Measurements from ENCODE around the gene KLF15.

KLF15 gene

GRCh38 chr3:126373682-126374601 lies 16.7 kb upstream of the KLF15 start:
- no peak for TF ChIP-seq CTCF (IDR thresholded peaks at IDR 0.05; ENCODE audit: low read depth, low read length, missing control alignments)
- Histone ChIP-seq H3K4me3 (ENCODE audit: low read depth, low read length) (no peak overlapping the region), H3K27ac (no peak overlapping the region), H3K27me3 (replicated peaks) (no peaks in the 10 kb centered on the region), H3K36me3 (replicated peaks) (no peaks in the 10 kb centered on the region)
- no peak for DNase-seq
- in situ Hi-C loops (cut with HindIII; ENCODE audit: low pct_ligation_motif_present, low sequenced_read_pairs), result no loop called here

GRCh38 chr3:126373146-126373613 lies 16.0 kb upstream of the KLF15 start:
- Histone ChIP-seq H3K4me3 (ENCODE audit: low read depth, low read length) (no peak overlapping the region), H3K27me3 (replicated peaks) (no peaks in the 10 kb centered on the region), H3K27ac (no peak overlapping the region), H3K36me3 (replicated peaks) (no peaks in the 10 kb centered on the region)
- no peak for DNase-seq
- no peak for TF ChIP-seq CTCF (IDR thresholded peaks at IDR 0.05; ENCODE audit: low read depth, low read length, missing control alignments)
- in situ Hi-C loops (cut with HindIII; ENCODE audit: low pct_ligation_motif_present, low sequenced_read_pairs), result no loop called here

GRCh38 chr3:126372413-126373145 lies 15.4 kb upstream of the KLF15 start:
- Histone ChIP-seq H3K4me3 (ENCODE audit: low read depth, low read length) (no peak overlapping the region), H3K27me3 (replicated peaks) (no peaks in the 10 kb centered on the region), H3K36me3 (replicated peaks) (no peaks in the 10 kb centered on the region), H3K27ac (no peak overlapping the region)
- no peak for DNase-seq
- in situ Hi-C loops (cut with HindIII; ENCODE audit: low pct_ligation_motif_present, low sequenced_read_pairs), result no loop called here
- no peak for TF ChIP-seq CTCF (IDR thresholded peaks at IDR 0.05; ENCODE audit: low read depth, low read length, missing control alignments)

- Histone ChIP-seq H3K27me3 (replicated peaks) (no peaks in the 10 kb centered on the region), H3K27ac (no peak overlapping the region), H3K36me3 (replicated peaks) (no peaks in the 10 kb centered on the region), H3K4me3 (ENCODE audit: low read depth, low read length) (no peak overlapping the region)
- TF ChIP-seq CTCF (IDR thresholded peaks at IDR 0.05; ENCODE audit: low read depth, low read length, missing control alignments), result no peak
- DNase-seq, result no peak
- in situ Hi-C loops (cut with HindIII; ENCODE audit: low pct_ligation_motif_present, low sequenced_read_pairs), result no loop called here
These were observed 14.0 kb upstream of the KLF15 start for GRCh38 chr3:126371096-126371705.

GRCh38 chr3:126370606-126371005 lies 13.4 kb upstream of the KLF15 start:
- Histone ChIP-seq H3K27me3 (replicated peaks) (no peaks in the 10 kb centered on the region), H3K4me3 (ENCODE audit: low read depth, low read length) (no peak overlapping the region), H3K36me3 (replicated peaks) (no peaks in the 10 kb centered on the region), H3K27ac (no peak overlapping the region)
- no peak for TF ChIP-seq CTCF (IDR thresholded peaks at IDR 0.05; ENCODE audit: low read depth, low read length, missing control alignments)
- no peak for DNase-seq
- in situ Hi-C loops (cut with HindIII; ENCODE audit: low pct_ligation_motif_present, low sequenced_read_pairs), result no loop called here

All from brain microvascular endothelial cell (primary cell).